NCI-H146 treated with DMSO at 0.1 percent for 48 hours (cell line): Measurements from ENCODE around the gene HRNR.
"Not testable (repeated sequence)": the region's sequence is repeated elsewhere in the genome, so short reads cannot be mapped to it uniquely, and the experiment has no call there.

Experiments used
- DNase-seq: peaks from one replicate; lab custom pipeline; 2025; ENCODE audit not compliant: unreplicated experiment; lab: John Stamatoyannopoulos, UW

Gene HRNR

DNA sequence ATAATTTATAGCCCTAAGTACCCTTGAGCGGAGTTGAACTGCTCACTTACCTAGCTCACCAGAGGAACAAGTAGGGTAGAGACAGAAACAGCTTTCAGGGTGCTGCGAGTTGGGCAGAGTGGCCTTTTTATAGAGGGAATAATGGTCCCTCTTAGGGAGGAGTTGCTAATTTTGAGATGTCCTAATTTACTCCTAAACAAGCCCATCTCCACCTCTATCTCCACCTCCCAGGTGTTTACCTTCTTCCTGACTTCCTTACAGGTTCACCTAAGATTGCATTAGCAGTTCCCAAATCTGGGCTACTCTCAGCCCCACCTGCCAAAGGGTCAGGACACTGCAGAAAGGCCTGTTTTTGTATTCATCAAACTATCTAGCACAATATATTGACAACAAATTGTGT is at the start of gene HRNR:
Gene HRNR (minus strand): TSS at position 101 of the 400 bp plus-strand sequence. CDS start 940 bp downstream, outside the sequence.
- DNase-seq: no peak

DNA sequence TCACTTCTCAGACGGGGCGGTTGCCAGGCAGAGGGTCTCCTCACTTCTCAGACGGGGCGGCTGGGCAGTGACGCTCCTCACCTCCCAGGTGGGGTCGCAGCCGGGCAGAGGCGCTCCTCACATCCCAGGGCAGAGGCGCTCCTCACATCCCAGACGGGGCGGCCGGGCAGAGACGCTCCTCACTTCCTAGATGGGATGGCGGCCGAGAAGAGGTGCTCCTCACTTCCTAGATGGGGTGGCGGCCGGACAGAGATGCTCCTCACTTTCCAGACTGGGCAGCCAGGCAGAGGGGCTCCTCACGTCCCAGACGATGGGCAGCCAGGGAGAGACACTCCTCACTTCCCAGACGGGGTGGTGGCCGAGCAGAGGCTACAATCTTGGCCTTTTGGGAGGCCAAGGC is 32.4 kb upstream of the HRNR start:
- DNase-seq: not testable (repeated sequence)

DNA sequence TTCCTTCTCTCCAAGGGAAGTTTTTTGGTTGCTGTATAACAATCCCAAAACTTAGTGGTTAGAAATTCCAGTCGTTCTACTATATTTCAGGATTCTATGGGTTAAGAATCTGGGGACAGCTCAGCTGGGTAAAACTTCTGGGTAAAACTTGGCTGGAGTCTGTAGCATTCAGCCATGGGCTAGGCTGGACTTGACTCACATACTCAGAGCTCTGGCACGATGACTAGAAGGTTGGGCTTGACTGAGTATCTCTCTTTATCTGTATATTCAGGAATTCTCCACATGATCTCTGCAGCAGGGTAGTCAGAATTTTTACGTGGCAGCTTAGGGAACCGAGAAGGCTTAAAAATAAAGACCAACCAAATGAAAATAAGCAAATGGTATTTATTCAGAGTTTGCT is 28.2 kb upstream of the HRNR start:
- DNase-seq: no peak

DNA sequence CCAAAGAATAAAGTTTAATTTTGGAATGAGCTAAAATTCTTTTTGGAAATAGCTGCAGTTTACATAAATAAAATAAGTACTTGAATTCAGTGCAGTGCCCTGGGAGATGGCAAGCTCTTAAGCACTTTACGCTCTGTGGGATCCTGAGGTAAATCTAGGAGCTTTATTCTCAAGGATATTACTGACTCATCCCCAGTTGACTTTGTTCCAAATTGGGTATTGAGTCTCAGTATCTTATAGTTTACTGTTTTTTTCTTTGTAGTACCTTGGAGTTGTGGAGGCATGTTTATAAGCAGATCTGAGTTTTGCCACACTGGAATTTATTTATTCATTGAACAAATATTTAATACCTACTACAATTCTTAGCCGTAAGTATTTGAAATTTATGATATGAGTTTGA is 27.4 kb upstream of the HRNR start:
- DNase-seq: no peak

DNA sequence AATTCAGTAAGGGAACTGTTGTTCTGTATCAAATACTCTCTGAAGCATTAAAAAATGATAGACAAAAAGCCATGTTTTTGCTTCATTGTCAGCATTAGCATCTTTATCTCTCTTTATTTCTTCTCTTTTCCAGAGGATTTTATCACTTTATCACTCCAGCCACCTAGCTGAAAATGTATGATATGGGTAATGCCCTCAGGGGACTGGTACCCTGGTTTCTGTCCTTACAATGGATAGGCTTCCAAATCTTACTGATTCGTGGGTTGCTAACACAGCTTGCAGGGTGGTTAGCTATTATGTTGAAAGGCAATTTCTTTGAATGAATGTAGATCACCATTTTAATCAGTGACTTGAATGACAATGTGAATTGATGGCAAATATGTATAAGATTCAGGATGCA is 23.3 kb upstream of the HRNR start:
- no peak for DNase-seq

DNA sequence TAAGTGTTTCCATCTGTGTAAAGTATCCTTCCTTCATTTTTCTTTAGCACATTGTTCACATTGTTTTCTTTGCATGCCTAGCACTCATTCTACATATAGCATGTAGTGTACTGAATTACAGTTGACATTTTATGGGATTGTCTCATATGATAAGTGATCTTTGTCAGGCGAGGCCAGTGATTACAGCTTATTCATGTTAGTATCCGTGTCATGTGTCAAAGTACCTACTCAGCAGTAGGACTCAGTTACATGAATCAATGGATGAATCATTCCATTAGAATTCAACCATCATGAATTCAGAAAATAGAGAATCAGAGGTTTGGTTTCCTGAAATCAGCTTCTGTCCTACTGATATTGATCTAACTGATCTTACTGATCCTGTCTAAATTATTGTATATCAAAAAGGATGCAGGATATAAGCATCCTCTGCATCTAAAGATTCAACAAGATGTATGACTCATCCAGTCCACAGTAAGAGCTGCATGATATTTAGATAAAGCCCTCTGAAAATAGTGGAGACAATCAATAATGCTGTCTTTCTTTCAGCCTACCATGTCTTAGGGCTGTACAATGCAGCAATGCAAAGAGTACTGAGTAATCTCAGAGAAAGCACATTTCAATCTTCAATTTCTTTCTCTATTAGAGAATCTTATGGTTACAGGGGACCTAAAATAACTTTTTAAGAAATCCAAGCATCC is 20.7 kb upstream of the HRNR start:
- no peak for DNase-seq

DNA sequence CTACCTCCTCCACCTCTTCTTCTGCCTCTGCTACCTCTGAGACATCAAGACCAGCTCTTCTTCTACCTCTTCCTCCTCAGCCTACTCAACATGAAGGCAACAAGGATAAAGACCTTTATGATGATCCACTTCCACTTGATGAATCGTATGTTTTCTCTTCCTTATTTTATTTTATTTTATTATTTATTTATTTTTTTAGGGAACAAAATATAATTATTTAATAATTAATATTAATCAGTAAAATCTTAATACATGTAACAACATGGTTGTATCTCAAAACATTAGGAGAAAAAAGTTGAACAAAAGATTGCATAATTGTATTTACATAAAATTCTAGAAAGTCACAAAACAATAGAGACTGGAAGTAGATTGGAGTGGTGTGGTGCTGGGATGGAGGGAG is 13.1 kb upstream of the HRNR start:
- no peak for DNase-seq

DNA sequence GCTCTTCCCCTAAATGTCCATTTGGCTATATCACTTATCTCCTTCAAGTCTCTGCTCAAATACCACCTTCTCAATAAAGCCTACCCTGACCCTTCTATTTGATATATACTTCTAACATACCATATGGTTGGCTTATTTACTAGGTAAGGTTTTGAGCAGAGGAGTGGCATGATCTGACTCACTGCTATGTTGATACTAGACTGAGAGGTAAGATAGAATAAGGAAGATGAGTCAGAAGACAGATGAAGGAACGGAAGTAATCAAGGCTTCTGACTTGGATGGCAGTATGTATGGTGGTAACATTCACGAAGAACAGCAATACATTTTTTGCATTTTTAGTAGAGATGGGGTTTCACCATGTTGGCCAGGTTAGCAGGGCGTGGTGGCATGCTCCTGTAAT is 4.8 kb upstream of the HRNR start:
- DNase-seq: no peak

DNA sequence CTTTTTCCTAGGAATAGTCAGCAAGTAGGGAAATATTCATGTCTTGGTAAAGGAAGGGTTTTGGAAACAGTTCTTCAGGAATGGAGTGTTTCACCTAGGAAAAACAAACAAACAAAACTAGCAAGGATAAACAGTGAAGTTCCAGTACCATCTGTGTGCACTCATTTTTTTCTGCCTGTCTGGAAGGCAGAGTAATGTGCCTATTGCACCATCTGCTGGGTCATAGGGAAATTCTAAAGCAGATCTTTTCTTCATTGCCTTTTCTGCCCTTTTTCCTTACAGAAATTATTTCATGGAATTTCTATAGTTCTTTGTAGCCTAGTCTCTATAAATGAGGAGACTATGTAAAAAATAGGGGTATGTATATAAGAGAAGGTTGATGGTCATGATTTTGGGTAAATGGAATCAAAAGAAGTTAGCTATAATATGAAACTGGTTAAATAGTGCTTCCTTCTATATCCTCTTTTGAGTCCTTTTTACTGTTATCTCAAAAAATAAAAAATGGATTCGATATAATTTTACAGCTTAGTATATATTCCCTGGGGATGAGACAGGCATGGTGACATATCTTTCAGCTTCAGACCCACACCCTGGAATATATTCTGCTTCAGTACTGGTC is 3.4 kb upstream of the HRNR start:
- DNase-seq: no peak

DNA sequence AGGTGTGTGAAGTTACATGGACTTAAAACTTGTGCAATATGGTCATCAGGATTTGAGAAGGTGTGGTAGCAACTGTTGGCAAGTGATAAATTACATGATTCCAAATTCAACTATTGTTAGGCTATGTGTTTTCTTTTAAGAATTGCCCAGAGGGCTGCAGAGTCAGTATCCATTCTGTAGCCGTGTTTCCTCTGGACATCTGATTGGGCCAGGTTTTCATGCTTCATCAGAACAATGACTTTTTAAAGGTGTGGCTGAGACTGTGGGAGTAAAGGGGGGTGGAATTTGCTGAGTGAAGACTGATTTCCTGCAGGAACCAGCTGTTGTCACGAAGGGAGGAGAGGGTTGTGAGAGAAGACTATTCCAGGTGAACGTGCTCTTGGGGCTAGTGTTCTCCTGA is 1.7 kb upstream of the HRNR start:
- DNase-seq: no peak

DNA sequence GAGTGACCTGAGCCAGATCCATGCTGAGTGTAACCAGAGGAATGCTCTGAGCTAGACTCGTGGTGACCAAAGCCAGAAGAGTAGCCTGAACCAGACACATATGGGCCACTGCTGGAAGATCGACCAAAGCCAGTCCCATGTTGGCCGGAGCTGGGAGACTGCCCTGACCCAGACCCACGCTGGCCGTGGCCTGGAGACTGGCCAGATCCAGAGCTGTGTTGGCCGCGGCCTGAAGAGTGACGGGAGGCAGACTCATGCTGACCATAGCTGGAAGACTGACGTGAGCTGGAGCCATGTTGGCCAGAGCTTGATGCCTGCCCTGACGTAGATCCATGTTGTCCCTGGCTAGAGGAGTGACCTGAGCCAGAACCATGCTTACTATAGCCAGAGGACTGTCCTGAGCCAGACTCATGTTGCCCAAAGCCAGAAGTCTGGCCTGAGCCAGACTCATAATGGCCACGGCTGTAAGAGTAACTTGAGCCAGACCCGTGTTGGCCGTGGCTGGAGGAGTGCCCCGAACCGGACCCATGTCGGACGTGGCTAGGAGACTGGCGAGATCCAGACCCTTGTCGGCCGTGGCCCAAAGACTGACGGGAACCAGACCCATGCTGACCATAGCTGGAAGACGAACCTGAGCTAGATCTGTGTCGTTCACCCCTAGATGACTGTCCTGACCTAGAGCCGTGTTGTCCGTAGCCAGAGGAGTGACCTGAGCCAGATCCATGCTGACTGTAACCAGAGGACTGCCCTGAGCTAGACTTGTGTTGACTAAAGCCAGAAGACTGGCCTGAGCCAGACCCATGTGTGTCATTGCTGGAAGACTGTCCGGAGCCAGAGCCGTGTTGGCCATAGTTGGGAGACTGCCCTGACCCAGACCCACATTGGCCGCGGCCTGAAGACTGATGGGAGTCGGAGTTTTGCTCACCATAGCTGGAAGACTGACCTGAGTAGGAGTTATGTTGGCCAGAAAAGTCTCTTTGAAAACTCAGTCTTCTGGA is 3.5 kb downstream of the HRNR start:
- DNase-seq: no peak

DNA sequence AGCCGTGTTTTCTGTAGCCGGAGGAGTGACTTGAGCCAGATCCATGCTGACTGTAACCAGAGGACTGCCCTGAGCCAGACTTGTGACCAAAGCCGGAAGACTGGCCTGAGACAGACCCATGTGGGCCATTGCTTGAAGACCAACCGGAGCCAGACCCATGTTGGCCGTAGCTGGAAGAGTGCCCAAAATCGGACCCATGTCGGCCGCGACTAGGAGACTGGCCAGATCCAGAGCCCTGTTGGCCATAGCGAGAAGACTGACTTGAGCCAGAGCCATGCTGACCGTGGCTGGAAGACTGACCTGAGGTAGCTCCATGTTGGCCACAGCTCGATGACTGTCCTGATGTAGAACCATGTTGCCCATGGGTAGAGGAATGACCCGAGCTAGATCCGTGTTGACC is 4.6 kb downstream of the HRNR start:
- DNase-seq: not testable (repeated sequence)

DNA sequence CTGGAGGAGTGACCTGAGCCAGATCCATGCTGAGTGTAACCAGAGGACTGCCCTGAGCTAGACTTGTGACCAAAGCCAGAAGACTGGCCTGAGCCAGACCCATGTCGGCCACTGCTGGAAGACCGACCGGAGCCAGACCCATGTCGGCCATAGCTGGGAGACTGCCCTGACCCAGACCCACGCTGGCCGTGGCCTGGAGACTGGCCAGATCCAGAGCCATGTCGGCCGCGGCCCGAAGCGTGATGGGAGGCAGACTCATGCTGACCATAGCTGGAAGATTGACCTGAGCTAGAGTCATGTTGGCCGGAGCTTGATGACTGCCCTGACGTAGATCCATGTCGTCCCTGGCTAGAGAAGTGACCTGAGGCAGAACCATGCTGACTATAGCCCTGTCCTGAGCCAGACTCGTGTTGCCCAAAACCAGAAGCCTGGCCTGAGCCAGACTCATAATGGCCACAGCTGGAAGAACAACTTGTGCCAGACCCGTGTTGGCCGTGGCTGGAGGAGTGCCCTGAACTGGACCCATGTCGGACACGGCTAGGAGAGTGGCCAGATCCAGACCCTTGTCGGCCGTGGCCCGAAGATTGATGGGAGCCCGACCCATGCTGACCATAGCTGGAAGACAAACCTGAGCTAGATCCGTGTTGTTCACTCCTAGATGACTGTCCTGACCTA is 5.1 kb downstream of the HRNR start:
- DNase-seq: no peak

DNA sequence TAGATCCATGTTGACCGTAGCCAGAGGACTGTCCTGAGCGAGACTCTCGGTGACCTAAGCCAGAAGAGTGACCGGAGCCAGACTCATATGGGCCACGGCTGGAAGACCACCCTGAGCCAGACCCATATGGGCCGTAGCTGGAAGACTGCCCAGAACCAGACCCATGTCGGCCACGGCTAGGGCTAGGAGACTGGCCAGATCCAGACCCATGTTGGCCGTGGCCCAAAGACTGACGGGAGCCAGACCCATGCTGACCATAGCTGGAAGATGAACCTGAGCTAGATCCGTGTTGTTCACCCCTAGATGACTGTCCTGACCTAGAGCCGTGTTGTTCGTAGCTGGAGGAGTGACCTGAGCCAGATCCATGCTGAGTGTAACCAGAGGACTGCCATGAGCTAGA is 8.4 kb downstream of the HRNR start:
- DNase-seq: not testable (repeated sequence)

DNA sequence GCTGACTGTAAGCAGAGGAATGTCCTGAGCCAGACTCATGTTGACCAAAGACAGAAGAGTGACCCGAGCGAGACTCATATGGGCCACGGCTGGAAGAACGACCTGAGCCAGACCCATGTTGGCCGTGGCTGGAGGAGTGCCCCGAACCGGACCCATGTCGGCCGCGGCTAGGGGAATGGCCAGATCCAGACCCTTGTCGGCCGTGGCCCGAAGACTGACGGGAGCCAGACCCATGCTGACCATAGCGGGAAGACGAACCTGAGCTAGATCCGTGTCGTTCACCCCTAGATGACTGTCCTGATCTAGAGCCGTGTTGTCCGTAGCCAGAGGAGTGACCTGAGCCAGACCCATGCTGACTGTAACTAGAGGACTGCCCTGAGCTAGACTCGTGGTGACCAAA is 9.1 kb downstream of the HRNR start:
- not testable (repeated sequence) for DNase-seq

DNA sequence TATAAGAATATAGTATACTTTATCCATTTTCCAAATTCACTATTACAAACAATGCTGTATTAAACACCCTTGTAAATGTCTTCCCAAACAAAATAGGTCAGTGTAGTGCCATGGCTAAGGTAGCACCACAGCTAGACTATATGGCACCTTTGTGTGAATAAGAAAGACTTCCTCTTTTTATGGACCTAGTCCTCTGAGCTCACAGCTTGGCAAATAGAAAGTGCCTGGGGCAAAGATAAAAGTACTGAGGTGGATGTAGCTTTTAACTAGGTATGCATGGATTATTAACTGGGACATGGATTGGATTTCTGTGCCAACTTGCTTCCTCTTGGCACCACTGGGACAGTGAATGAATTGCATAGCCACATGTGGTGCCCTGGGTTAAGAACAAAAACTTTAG is 25.0 kb downstream of the HRNR start:
- DNase-seq: no peak

DNA sequence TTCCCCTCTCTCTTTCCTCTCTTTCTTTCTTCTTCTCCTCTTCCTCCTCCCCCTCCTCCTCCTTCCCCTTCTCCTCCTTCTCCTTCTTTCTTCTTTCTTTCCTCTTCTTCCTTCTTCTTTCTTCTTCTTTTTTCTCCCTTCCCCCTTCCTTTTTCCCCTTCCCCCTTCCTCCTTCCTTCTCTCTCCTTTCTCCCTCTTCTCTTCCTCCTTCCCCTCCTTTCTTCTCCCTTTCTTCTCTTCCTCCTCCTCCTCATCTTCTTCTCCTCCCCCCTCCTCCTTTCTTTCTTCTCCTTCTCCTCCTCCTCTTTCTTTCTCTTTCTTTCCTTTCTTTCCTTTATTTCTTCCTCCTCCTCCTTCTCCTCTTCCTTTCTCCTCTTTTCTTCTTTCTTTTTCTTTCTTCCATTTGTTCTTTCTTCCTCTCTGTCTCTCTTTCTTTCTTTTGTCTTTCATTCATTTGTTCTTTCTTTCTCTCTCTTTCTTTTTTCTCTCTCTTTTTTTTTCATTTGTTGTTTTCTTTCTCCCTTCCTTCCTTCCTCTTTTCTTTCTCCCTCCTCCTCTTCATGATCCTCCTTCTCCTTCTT is 26.5 kb downstream of the HRNR start:
- no peak for DNase-seq

DNA sequence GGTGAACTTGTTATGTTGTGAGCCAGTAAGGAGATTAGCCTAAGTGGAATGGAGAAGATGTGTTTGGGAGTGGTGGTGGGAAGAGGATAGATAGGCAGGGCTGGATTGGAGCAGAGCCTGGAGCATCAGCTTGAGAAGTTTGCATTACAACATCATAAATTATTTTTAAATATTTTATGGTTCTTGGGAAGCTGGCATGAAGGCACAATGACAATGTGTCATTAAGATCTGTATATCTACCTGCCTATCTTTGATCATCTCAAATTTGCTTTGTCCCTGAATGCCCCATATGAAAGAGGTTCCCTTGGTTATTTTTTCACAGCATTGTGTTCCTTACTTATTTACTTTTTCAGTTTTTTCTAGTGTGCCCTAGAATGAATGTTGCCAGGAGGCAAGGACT is 32.3 kb downstream of the HRNR start:
- DNase-seq: no peak

DNA sequence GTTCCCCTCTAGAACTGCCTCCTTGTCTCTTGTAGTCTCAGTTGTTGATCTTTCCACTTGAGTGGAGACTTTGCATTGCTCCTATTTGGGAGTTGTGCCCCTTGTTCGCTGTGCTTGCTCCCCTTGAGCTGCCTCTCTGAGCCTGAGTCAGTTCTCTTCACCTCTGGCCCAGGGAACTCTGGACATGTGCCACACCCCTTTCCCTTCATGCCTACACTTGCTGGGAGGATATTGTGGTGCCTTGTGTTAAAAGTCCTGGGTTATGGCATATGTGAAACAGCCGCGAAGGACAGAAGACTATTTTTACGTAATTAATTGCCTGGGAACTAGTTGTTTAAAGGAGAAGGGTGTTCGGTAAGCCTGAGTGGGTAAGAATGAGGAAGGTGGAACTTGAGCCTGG is 32.7 kb downstream of the HRNR start:
- DNase-seq: no peak

DNA sequence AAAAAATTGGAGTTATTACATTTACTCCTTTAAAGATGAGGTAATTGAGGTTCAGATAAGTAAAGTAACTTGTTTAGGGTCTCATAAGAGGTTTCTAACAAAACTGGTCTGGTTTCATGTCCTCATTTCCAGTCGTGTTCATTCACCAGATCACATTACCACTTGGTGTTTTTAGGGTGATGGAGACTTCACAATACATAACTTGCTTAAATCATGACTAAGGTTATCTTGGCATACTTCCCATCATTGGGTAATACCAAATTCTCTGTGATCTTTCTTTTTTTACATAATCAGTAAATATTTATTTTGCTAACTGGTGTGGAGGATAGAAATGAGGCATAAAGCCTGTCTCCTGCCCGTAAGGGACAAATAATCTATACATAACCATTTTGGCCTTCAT is 33.4 kb downstream of the HRNR start:
- no peak for DNase-seq
